H1 (cell line): ENCODE results near the gene TSSK6. TPM values are rescaled to one million over a fixed set of nuclear protein-coding genes. Genes with fewer than 3 reads are reported as not detected.

Source experiments
- CHD7 ChIP-seq: fragments of 300-600 bp; sonication (generic); IDR thresholded peaks from 2 replicates; pipeline ENCODE4 v1.7.1; 2012; ENCODE audit warnings: low read length, moderate library complexity, mild to moderate bottlenecking, inconsistent platforms; ENCODE audit not compliant: insufficient replicate concordance
- CTBP2 ChIP-seq: IDR thresholded peaks from 2 replicates; pipeline ENCODE4 v1.7.0; 2011; ENCODE audit warnings: borderline replicate concordance, mild to moderate bottlenecking, moderate library complexity, mixed read lengths, low read length; ENCODE audit not compliant: insufficient read depth, insufficient read length
- EP300 ChIP-seq, 2 experiments: IDR thresholded peaks; 1 replicate in 1 of 2; 2 replicates in 1 of 2; pipeline ENCODE4 v1.6.1; 2011 to 2012; ENCODE audit warnings: low read depth in 2 of 2, low read length in 2 of 2, mild to moderate bottlenecking in 2 of 2, borderline replicate concordance in 1 of 2, inconsistent platforms in 1 of 2, moderate library complexity in 1 of 2
- JUND ChIP-seq: IDR thresholded peaks from 2 replicates; pipeline ENCODE4 v1.6.1; 2011; ENCODE audit warnings: mild to moderate bottlenecking, improper control_type of control experiment, low read length
- PHF8 ChIP-seq: fragments of 200-600 bp; sonication (generic); conservative IDR thresholded peaks from 2 replicates; pipeline ENCODE4 v1.7.1; 2012; ENCODE audit warnings: low read depth, mild to moderate bottlenecking, inconsistent platforms, low read length, moderate library complexity
- polyA plus RNA-seq, 7 experiments: library from polyadenylated mRNA; depleted of rRNA in 3 of 7; stranded (reverse) in 5 of 7; unstranded in 2 of 7; fragments of >200 nt in 5 of 7; fragments of 200-250 nt in 2 of 7; gene quantifications; 1 replicate in 5 of 7; 2 replicates in 1 of 7; 4 replicates in 1 of 7; pipeline versions ENCODE4 v1.2.1 to v1.2.3, GENCODE V29; 2011 to 2013; ENCODE audit warnings: missing spikeins in 2 of 7, mixed read lengths in 2 of 7
- total RNA-seq: library from RNA; stranded (reverse); fragmentation: NEBNext Ultra II Directional; extraction: Animal tissue kit (Norgen Biotek cat#: 25700); gene quantifications from 2 replicates; pipeline ENCODE4 v1.2.1, GENCODE V29; 2021

TSSK6 gene
- total and polyA plus RNA-seq, 2 of the 8 experiments (the other 6 are each of a cell fraction or from before 2014, with no cell fraction given) = 3.6 to 7.8 TPM

- TF ChIP-seq PHF8 (no peak), JUND (no peak), CHD7 (no peak), CTBP2 (no peak), EP300 (IDR thresholded peaks at IDR 0.05; ENCODE audit: borderline replicate concordance in 1 of 2, low read depth in 2 of 2, low read length in 2 of 2) (no peak)
Observed at GRCh38 chr19:19526581-19527370, 11.4 kb upstream of the TSSK6 start (continued).
